CD1c-positive myeloid dendritic cell (primary cell): Measurements from ENCODE around the gene ZNF827.

ENCODE experiments used
- DNase-seq: peaks from one replicate; pipeline ENCODE4 v3.0.0-alpha.2; 2016; ENCODE audit errors: extremely low spot score

Gene ZNF827

DNA sequence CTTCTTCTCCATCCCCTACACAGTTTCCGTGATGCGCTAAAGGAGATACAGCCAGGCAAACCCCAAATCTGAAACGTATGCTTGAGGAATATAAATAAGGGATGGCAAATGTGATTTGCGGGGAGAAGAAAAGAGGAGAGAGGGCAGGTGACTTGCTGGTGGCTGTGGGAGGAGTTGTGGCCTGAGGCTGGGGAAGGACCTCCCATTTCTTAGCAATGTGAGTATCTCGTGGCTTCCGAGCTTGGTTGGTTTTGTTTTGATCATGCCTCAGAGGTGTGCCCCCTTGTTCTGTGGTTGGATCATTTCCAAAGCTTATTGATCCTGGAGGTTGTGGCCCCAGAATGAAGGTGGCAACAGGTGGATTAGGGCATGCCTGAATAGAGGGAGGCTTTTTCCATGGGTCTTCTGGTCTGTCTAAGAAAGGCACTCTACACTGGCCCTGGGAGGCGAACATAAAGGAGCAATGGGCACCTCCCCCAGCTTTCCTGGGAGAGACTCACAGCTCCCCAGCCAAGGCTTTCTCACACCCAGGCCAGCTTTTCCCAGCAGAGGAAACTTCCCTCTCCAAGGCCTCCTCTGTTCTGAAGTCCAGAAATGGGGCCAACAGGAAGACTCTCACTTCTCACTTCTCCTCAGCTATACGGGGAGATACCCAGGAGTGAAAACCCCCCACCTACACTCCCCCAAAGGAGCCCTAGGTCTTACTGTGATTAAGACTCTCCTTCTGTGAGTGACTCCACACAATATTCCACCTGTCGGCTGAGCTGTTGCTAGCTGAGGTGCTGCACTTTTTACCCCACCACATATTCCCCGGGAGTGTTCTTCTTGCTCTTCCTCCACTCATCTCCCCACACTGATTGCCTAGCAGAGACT is 218.6 kb downstream of the ZNF827 start:
- peak; percentile 9 for DNase-seq

DNA sequence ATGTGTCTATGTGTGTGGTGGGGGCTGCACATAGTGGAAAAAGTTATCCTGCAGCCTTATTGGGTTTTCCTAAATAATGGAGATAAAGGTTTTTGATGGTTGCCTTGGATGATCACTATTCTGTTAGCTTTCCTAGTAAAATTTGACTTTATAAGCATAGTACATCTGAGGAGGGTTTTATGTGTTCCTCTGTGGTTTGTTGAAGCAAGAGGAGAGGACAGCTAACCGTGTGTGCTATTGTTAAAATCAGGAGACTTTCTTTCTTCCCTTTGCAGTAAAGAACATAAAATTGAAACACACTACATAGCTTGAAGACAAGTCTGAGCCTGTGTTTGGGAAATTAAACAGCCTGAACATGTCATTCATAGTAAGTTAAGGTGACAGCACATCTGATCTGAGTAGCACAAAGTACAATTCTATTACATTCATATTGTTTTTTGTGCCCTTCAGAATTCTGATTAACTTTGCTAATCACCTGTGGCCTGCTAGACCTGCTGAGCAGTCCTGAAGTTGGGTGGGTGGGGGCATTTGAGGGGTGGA is 221.9 kb downstream of the ZNF827 start:
- no peak for DNase-seq

DNA sequence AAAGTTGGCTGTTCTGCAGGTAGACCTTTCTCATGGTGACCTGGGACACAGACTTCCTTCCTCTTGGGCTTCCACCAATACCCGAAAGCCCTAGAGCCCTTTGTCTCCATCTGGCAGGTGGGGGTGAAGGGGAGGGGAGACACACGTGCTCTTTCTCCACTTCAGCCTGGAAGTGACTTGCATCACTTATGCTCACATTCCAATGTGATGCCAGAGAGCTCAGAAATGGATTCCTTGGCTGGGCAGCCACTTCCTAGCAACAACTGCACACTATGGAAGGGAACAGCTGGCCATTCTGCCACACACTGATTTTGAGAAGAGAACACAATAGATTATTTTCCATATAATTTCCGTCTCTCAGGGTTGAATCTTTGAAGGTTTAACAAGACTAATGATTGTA is 222.4 kb downstream of the ZNF827 start:
- DNase-seq = no peak

DNA sequence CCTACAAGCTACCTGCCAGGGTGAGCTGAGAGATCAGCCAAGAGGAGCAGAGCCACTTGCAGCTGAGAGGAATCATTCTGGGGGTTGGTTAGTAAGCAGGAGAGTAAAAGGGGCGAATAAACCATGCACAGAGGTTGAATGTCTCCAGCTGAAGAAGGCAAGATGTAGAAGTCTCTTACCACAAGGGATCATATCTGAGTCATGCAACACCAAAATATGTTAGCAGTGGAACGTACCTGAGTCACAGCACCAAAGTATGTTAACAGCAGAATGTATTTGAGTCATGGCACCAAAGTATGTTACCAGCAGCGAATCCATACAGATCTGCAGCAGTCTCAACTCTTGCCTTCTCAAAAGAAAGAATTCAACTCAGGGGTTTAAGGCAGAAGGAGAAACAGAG is 228.8 kb downstream of the ZNF827 start:
- no peak for DNase-seq

DNA sequence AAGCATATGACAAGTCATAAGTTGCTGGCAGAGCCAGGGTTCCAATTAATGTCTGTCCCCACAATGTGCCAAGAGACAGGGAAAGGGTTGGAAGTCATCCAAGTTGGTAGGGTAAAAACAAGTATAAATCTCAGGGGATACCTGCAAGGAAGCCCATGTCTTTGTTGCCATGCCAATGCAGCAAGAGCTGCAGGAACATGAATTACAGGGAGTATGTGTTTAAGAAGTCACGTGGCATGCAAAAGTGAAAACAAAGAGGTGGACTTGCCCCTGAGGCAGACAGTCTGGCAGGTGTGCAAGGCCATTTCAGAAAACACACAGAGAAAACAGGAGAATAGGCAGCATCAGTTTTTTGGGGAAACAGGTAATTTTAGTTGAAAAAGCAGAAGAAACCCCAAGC is 229.3 kb downstream of the ZNF827 start:
- no peak for DNase-seq
